Right hindlimb (tissue), 1 donor: Measurements from ENCODE around the gene MANSC4.
"Not testable (repeated sequence)": the region's sequence is repeated elsewhere in the genome, so short reads cannot be mapped to it uniquely, and the experiment has no call there.

Source experiments
- DNase-seq: peaks from one replicate; pipeline ENCODE4 v3.0.0-alpha.2; 2018

Gene MANSC4

GRCh38 chr12:27747111-27747820, 32.8 kb downstream of the MANSC4 start:
- no peak for DNase-seq

- not testable (repeated sequence) for DNase-seq
Measured at GRCh38 chr12:27745734-27746133, 34.3 kb downstream of the MANSC4 start.

- no peak for DNase-seq
Measured at GRCh38 chr12:27743601-27744000, 36.4 kb downstream of the MANSC4 start.

- not testable (repeated sequence) for DNase-seq
Measured at GRCh38 chr12:27734321-27734720, 45.7 kb downstream of the MANSC4 start.

- DNase-seq: no peak
Measured at GRCh38 chr12:27733791-27734190, 46.2 kb downstream of the MANSC4 start.

- DNase-seq: no peak
Measured at GRCh38 chr12:27733052-27733656, 46.9 kb downstream of the MANSC4 start.

- DNase-seq: no peak
Measured at GRCh38 chr12:27732281-27732680, 47.8 kb downstream of the MANSC4 start.

- DNase-seq: no peak
Measured at GRCh38 chr12:27730097-27730588, 49.9 kb downstream of the MANSC4 start.

- DNase-seq: no peak
Measured at GRCh38 chr12:27723212-27723611, 56.8 kb downstream of the MANSC4 start.
